H9 (cell line): ENCODE measurements around the gene GSX1. TPM values are rescaled to one million over a fixed set of nuclear protein-coding genes. Genes with fewer than 3 reads are reported as not detected.

Experiments used
- DNase-seq: peaks from one replicate; pipeline ENCODE4 v3.0.0-alpha.2; 2017
- H2AFZ ChIP-seq: one replicate; pipeline ENCODE4 v1.6.1; 2013; ENCODE audit warnings: mild to moderate bottlenecking, low read length, control low read depth, moderate library complexity
- H2AK5ac ChIP-seq: 2 replicates; pipeline ENCODE4 v1.6.1; 2013; ENCODE audit warnings: low read length, control low read depth, mixed read lengths; ENCODE audit not compliant: insufficient read length
- H2BK120ac ChIP-seq: one replicate; pipeline ENCODE4 v1.6.1; 2013; ENCODE audit warnings: low read depth, mild to moderate bottlenecking, low read length, control low read depth, inconsistent platforms; ENCODE audit not compliant: poor library complexity, severe bottlenecking
- H2BK12ac ChIP-seq: 2 replicates; pipeline ENCODE4 v1.6.1; 2013; ENCODE audit warnings: low read length, control low read depth, mixed read lengths, low read depth; ENCODE audit not compliant: insufficient read length
- H2BK15ac ChIP-seq: 2 replicates; pipeline ENCODE4 v1.6.1; 2013; ENCODE audit warnings: low read depth, low read length, control low read depth
- H2BK20ac ChIP-seq: one replicate; pipeline ENCODE4 v1.6.1; 2013; ENCODE audit warnings: low read depth, mild to moderate bottlenecking, low read length, control low read depth, inconsistent platforms; ENCODE audit not compliant: poor library complexity, severe bottlenecking
- H2BK5ac ChIP-seq: 2 replicates; pipeline ENCODE4 v1.6.1; 2013; ENCODE audit warnings: low read length, control low read depth, mixed read lengths; ENCODE audit not compliant: insufficient read length
- H3K14ac ChIP-seq: 2 replicates; pipeline ENCODE4 v1.6.1; 2013; ENCODE audit warnings: low read length, control low read depth; ENCODE audit not compliant: insufficient read depth
- H3K18ac ChIP-seq: 2 replicates; pipeline ENCODE4 v1.6.1; 2013; ENCODE audit warnings: low read depth, mild to moderate bottlenecking, mixed read lengths, low read length, control low read depth; ENCODE audit not compliant: insufficient read length
- H3K23ac ChIP-seq: 2 replicates; pipeline ENCODE4 v1.6.1; 2013; ENCODE audit warnings: low read length, control low read depth, mixed read lengths, low read depth; ENCODE audit not compliant: insufficient read length
- H3K23me2 ChIP-seq: 2 replicates; pipeline ENCODE4 v1.6.1; 2013; ENCODE audit warnings: low read depth, mild to moderate bottlenecking, mixed read lengths, low read length, control low read depth; ENCODE audit not compliant: insufficient read length, poor library complexity, severe bottlenecking
- H3K27ac ChIP-seq: 2 replicates; pipeline ENCODE4 v1.5.1; 2013; ENCODE audit warnings: low read length, control low read depth, mixed read lengths, low read depth; ENCODE audit not compliant: insufficient read length
- H3K27me3 ChIP-seq: 2 replicates; pipeline ENCODE4 v1.6.1; 2013; ENCODE audit warnings: low read length, control low read depth, inconsistent platforms; ENCODE audit not compliant: insufficient read depth
- H3K4ac ChIP-seq: 2 replicates; pipeline ENCODE4 v1.6.1; 2013; ENCODE audit warnings: low read depth, mild to moderate bottlenecking, control low read depth, inconsistent platforms, low read length, moderate library complexity
- H3K4me1 ChIP-seq: 2 replicates; pipeline ENCODE4 v1.6.1; 2013; ENCODE audit warnings: low read length, control low read depth, inconsistent platforms; ENCODE audit not compliant: insufficient read depth
- H3K4me2 ChIP-seq: 2 replicates; pipeline ENCODE4 v1.6.1; 2013; ENCODE audit warnings: low read length, control low read depth, mixed read lengths; ENCODE audit not compliant: insufficient read length, insufficient read depth
- H3K56ac ChIP-seq: 2 replicates; pipeline ENCODE4 v1.6.1; 2013; ENCODE audit warnings: low read depth, mild to moderate bottlenecking, mixed read lengths, low read length, control low read depth; ENCODE audit not compliant: insufficient read length
- H3K79me1 ChIP-seq: 2 replicates; pipeline ENCODE4 v1.6.1; 2013; ENCODE audit warnings: low read depth, mild to moderate bottlenecking, moderate library complexity, low read length, control low read depth, inconsistent platforms; ENCODE audit not compliant: insufficient read depth, poor library complexity, severe bottlenecking
- H3K79me2 ChIP-seq: 2 replicates; pipeline ENCODE4 v1.6.1; 2013; ENCODE audit warnings: low read length, control low read depth, inconsistent platforms; ENCODE audit not compliant: insufficient read depth
- H3K9ac ChIP-seq: 2 replicates; pipeline ENCODE4 v1.6.1; 2013; ENCODE audit warnings: low read length, control low read depth, mixed read lengths; ENCODE audit not compliant: insufficient read length; ENCODE audit errors: extremely low read depth
- H3K9me3 ChIP-seq: one replicate; pipeline ENCODE4 v1.6.1; 2013; ENCODE audit warnings: low read depth, low read length, inconsistent platforms; ENCODE audit not compliant: control insufficient read depth
- H3T11ph ChIP-seq: one replicate; pipeline ENCODE4 v1.6.1; 2013; ENCODE audit warnings: mild to moderate bottlenecking, low read length, control low read depth, inconsistent platforms
- H4K20me1 ChIP-seq: one replicate; pipeline ENCODE4 v1.6.1; 2013; ENCODE audit not compliant: control insufficient read depth, insufficient read length, insufficient read depth
- H4K5ac ChIP-seq: 2 replicates; pipeline ENCODE4 v1.6.1; 2013; ENCODE audit warnings: low read depth, mild to moderate bottlenecking, mixed read lengths, low read length, control low read depth; ENCODE audit not compliant: insufficient read length
- H4K8ac ChIP-seq: replicated peaks from 2 replicates; pipeline ENCODE4 v1.6.1; 2013; ENCODE audit warnings: low read length, control low read depth, mixed read lengths, low read depth; ENCODE audit not compliant: insufficient read length
- H4K91ac ChIP-seq: 2 replicates; pipeline ENCODE4 v1.6.1; 2013; ENCODE audit warnings: low read depth, mild to moderate bottlenecking, moderate library complexity, mixed read lengths, low read length, control low read depth; ENCODE audit not compliant: insufficient read length
- H3K27ac Mint-ChIP-seq, 3 experiments: 2 replicates in 2 of 3; 3 replicates in 1 of 3; pipeline ENCODE4 v1.8.0; 2020 to 2021; ENCODE audit warnings: mixed read lengths in 3 of 3, mild to moderate bottlenecking in 1 of 3, moderate library complexity in 1 of 3
- H3K27me3 Mint-ChIP-seq: 2 replicates; pipeline ENCODE4 v1.8.0; 2021; ENCODE audit warnings: low read depth, mild to moderate bottlenecking, moderate library complexity, mixed read lengths
- H3K36me3 Mint-ChIP-seq, 3 experiments: 2 replicates in 2 of 3; 3 replicates in 1 of 3; pipeline ENCODE4 v1.8.0; 2020 to 2021; ENCODE audit warnings: low read depth in 3 of 3, mixed read lengths in 3 of 3; ENCODE audit not compliant: insufficient read depth in 1 of 3
- H3K4me1 Mint-ChIP-seq, 2 experiments: 2 replicates each; pipeline ENCODE4 v1.8.0; 2020; ENCODE audit warnings: mixed read lengths in 2 of 2
- H3K4me3 Mint-ChIP-seq, 2 experiments: 2 replicates in 1 of 2; 3 replicates in 1 of 2; pipeline ENCODE4 v1.8.0; 2020 to 2021; ENCODE audit warnings: mild to moderate bottlenecking in 2 of 2, mixed read lengths in 2 of 2, moderate library complexity in 1 of 2
- H3K9me3 Mint-ChIP-seq, 2 experiments: 2 replicates in 1 of 2; 3 replicates in 1 of 2; pipeline ENCODE4 v1.8.0; 2020; ENCODE audit warnings: mild to moderate bottlenecking in 2 of 2, mixed read lengths in 2 of 2, moderate library complexity in 1 of 2
- CTCF ChIP-seq: fragments of 200-600 bp; sonication (generic); conservative IDR thresholded peaks from 3 replicates; pipeline ENCODE4 v1.8.0; 2021; ENCODE audit warnings: antibody characterized with exemption, mild to moderate bottlenecking
- WGBS: extraction: QIAGEN DNeasy Blood & Tissue Kit; methylation state at CpG from one replicate; pipeline ENCODE4 v1.1.7; 2013; ENCODE audit warnings: missing lambda C conversion rate, low lambda C conversion rate, mixed read lengths; ENCODE audit not compliant: insufficient read length; ENCODE audit errors: extremely low coverage; 5-methylcytosine and 5-hydroxymethylcytosine counted together
- total RNA-seq: library from RNA; stranded (reverse); gene quantifications from 2 replicates; pipeline ENCODE4 v1.2.1, GENCODE V29; 2021

GSX1 gene
- total RNA-seq, 1 experiment from 2014 or later: not detected

GRCh38 chr13:27839809-27840467 lies 47.7 kb downstream of the GSX1 start:
- Histone ChIP-seq H4K91ac (no peak overlapping the region), H3K79me1 (no peaks in the 10 kb centered on the region)

More at GRCh38 chr13:27839809-27840467, 47.7 kb downstream of the GSX1 start:
- H3K4me1 Mint-ChIP-seq: no peaks in the 10 kb centered on the region
- Histone ChIP-seq H3K23me2 (no peaks in the 10 kb centered on the region), H4K8ac (no peak overlapping the region), H3K18ac (no peak overlapping the region), H4K20me1 (no peaks in the 10 kb centered on the region), H2BK120ac (no peak overlapping the region), H4K5ac (no peak overlapping the region), H3K23ac (no peak overlapping the region), H3K9ac (no peak overlapping the region), H2BK12ac (no peak overlapping the region), H2BK15ac (no peak overlapping the region), H3K79me2 (no peaks in the 10 kb centered on the region), H3K27me3 (no peaks in the 10 kb centered on the region), H3K9me3 (no peaks in the 10 kb centered on the region), H3K4me1 (no peaks in the 10 kb centered on the region), H2BK5ac (no peak overlapping the region), H3K27ac (no peak overlapping the region), H3K14ac (no peak overlapping the region), H2AK5ac (no peak overlapping the region), H3K4me2 (no peak overlapping the region), H2AFZ (no peak overlapping the region), H3T11ph (no peak overlapping the region), H3K56ac (no peak overlapping the region), H2BK20ac (no peak overlapping the region), H3K4ac (no peak overlapping the region)
- DNase-seq: no peak
- WGBS: no CpG with 5 or more reads among the region's 8 CpGs
- no peak overlapping the region for H3K27ac Mint-ChIP-seq
- H3K9me3 Mint-ChIP-seq: no peaks in the 10 kb centered on the region; a peak in 1 of 5 replicates
- no peak for TF ChIP-seq CTCF
- no peaks in the 10 kb centered on the region for H3K36me3 Mint-ChIP-seq
- peaks cover 80% of the 10 kb centered on the region for H3K27me3 Mint-ChIP-seq
- H3K4me3 Mint-ChIP-seq: no peak overlapping the region
